HCT116 (cell line): Measurements from ENCODE around the gene KLF6. TPM values are rescaled to one million over a fixed set of nuclear protein-coding genes. Genes with fewer than 3 reads are reported as not detected.

Source experiments
- ATAC-seq: fragments of 200-7000 bp; cut with Tn5 transposase; 2 replicates; pipeline ENCODE4 v1.9.1; 2020; ENCODE audit warnings: mild to moderate bottlenecking, moderate library complexity
- BruUV-seq: library from RNA; stranded (reverse); fragments of 400-500 nt; replicated peaks from 2 replicates; lab custom pipeline; 2021; lab: Mats Ljungman, UMichigan
- CTCF ChIA-PET: fragments of 300-600 bp; sonication (Branson Sonifier 250); formaldehyde crosslinking; loops from one replicate; lab custom pipeline; 2021; ENCODE audit warnings: antibody characterized with exemption; lab: Charles Lee
- POLR2A ChIA-PET: fragments of 300-600, 350-600 bp; sonication (Branson Sonifier 250); formaldehyde crosslinking; loops from one replicate; lab custom pipeline; 2021; ENCODE audit warnings: antibody characterized with exemption; lab: Charles Lee
- RAD21 ChIA-PET, 2 experiments: fragments of 300-600 bp; sonication (Branson Sonifier 250); formaldehyde crosslinking; loops; one replicate each; lab custom pipeline; 2023; ENCODE audit warnings: low total read pairs in 2 of 2; ENCODE audit not compliant: uncharacterized antibody in 2 of 2, unreplicated experiment in 2 of 2, low non-redundant PET in 1 of 2; lab: Charles Lee
- DNase-seq: peaks from one replicate; pipeline ENCODE4 v3.0.0-alpha.2; 2010; ENCODE audit warnings: low read depth, low spot score
- H2AFZ ChIP-seq: fragments of 200-600 bp; shearing (Covaris generic), sonication (generic); 2 replicates; pipeline ENCODE4 v1.6.1; 2017; ENCODE audit warnings: low read depth, mixed run types, mixed read lengths, antibody characterized with exemption, low read length; ENCODE audit not compliant: poor library complexity, severe bottlenecking
- H3K27ac ChIP-seq: 2 replicates; pipeline ENCODE4 v1.5.1; 2012; ENCODE audit warnings: low read depth, low read length
- H3K27me3 ChIP-seq: fragments of 200-600 bp; sonication (generic); 2 replicates; pipeline ENCODE4 v1.6.1; 2016; ENCODE audit warnings: mixed run types, low read length, mixed read lengths; ENCODE audit not compliant: insufficient read depth
- H3K36me3 ChIP-seq, 2 experiments: fragments of 200-500 bp in 1 of 2; fragments of 200-600 bp in 1 of 2; sonication (Bioruptor generic) in 1 of 2; sonication (generic) in 1 of 2; 2 replicates each; pipeline versions ENCODE4 v1.5.1 to v1.6.1; 2014 to 2016; ENCODE audit warnings: low read length in 2 of 2, inconsistent platforms in 1 of 2, mixed read lengths in 1 of 2, mixed run types in 1 of 2; ENCODE audit not compliant: insufficient read depth in 2 of 2, control insufficient read depth in 1 of 2
- H3K4me1 ChIP-seq, 2 experiments: fragments of 200-600 bp in 1 of 2; sonication (generic) in 1 of 2; 2 replicates each; pipeline versions ENCODE4 v1.5.1 to v1.6.1; 2012 to 2017; ENCODE audit warnings: low read length in 2 of 2, inconsistent platforms in 1 of 2, mild to moderate bottlenecking in 1 of 2, mixed read lengths in 1 of 2, mixed run types in 1 of 2, moderate library complexity in 1 of 2; ENCODE audit not compliant: insufficient read depth in 2 of 2, control insufficient read depth in 1 of 2
- H3K4me2 ChIP-seq: fragments of 200-600 bp; sonication (generic); 2 replicates; pipeline ENCODE4 v1.6.1; 2017; ENCODE audit warnings: mixed run types, low read length, mixed read lengths
- H3K4me3 ChIP-seq, 2 experiments: fragments of 200-600 bp in 1 of 2; sonication (generic) in 1 of 2; replicated peaks in 1 of 2; 2 replicates each; pipeline ENCODE4 v1.5.1; 2011 to 2016; ENCODE audit warnings: low read length in 2 of 2, control low read depth in 1 of 2, low read depth in 1 of 2, mild to moderate bottlenecking in 1 of 2, mixed read lengths in 1 of 2, mixed run types in 1 of 2
- H3K79me2 ChIP-seq: fragments of 200-600 bp; sonication (generic); 2 replicates; pipeline ENCODE4 v1.6.1; 2017; ENCODE audit warnings: mild to moderate bottlenecking, mixed run types, low read length, moderate library complexity, mixed read lengths; ENCODE audit not compliant: insufficient read depth
- H3K9ac ChIP-seq: fragments of 200-600 bp; sonication (generic); 2 replicates; pipeline ENCODE4 v1.6.1; 2016; ENCODE audit warnings: low read length, mixed read lengths
- H3K9me2 ChIP-seq: fragments of 200-600 bp; sonication (generic), shearing (Covaris generic); 2 replicates; pipeline ENCODE4 v1.6.1; 2017; ENCODE audit warnings: mixed run types, mild to moderate bottlenecking, moderate library complexity; ENCODE audit not compliant: insufficient read depth
- H3K9me3 ChIP-seq, 2 experiments: fragments of 200-500 bp in 1 of 2; fragments of 200-600 bp in 1 of 2; sonication (Bioruptor generic) in 1 of 2; sonication (generic) in 1 of 2; 2 replicates each; pipeline ENCODE4 v1.6.1; 2014 to 2017; ENCODE audit warnings: low read length in 2 of 2, mixed read lengths in 2 of 2, inconsistent platforms in 1 of 2, low read depth in 1 of 2, mild to moderate bottlenecking in 1 of 2, mixed run types in 1 of 2, moderate library complexity in 1 of 2; ENCODE audit not compliant: control insufficient read depth in 1 of 2, insufficient read depth in 1 of 2
- H4K20me1 ChIP-seq: fragments of 200-600 bp; sonication (generic), shearing (Covaris generic); 2 replicates; pipeline ENCODE4 v1.6.1; 2017; ENCODE audit warnings: mixed run types, mild to moderate bottlenecking, moderate library complexity; ENCODE audit not compliant: insufficient read depth
- CBX3 ChIP-seq: IDR thresholded peaks from 2 replicates; pipeline ENCODE4 v1.6.1; 2012; ENCODE audit warnings: low read depth
- CEBPB ChIP-seq: IDR thresholded peaks from 2 replicates; pipeline ENCODE4 v1.6.1; 2012; ENCODE audit warnings: low read depth
- EGR1 ChIP-seq: IDR thresholded peaks from 2 replicates; pipeline ENCODE4 v1.6.1; 2012; ENCODE audit warnings: low read depth
- ELF1 ChIP-seq: IDR thresholded peaks from 2 replicates; pipeline ENCODE4 v1.6.1; 2012; ENCODE audit warnings: low read depth, borderline replicate concordance
- EZH2 ChIP-seq: fragments of 200-600 bp; sonication (generic); IDR thresholded peaks from 2 replicates; pipeline ENCODE4 v1.6.1; 2017; ENCODE audit warnings: antibody characterized with exemption, mixed run types
- EZH2phosphoT487 ChIP-seq: fragments of 200-600 bp; IDR thresholded peaks from 2 replicates; pipeline ENCODE4 v1.6.1; 2018; ENCODE audit warnings: antibody characterized with exemption, borderline replicate concordance
- POLR2A ChIP-seq: IDR thresholded peaks from 2 replicates; pipeline ENCODE4 v1.7.0; 2011; ENCODE audit warnings: borderline replicate concordance; ENCODE audit not compliant: insufficient read depth, insufficient read length; ENCODE audit errors: extremely low read depth
- POLR2AphosphoS5 ChIP-seq: IDR thresholded peaks from 2 replicates; pipeline ENCODE4 v1.6.1; 2011; ENCODE audit warnings: mild to moderate bottlenecking, low read depth, low read length, moderate library complexity
- RAD21 ChIP-seq: IDR thresholded peaks from 2 replicates; pipeline ENCODE4 v1.6.1; 2012; ENCODE audit warnings: low read depth, mild to moderate bottlenecking
- SIN3A ChIP-seq: IDR thresholded peaks from 2 replicates; pipeline ENCODE4 v1.6.1; 2012; ENCODE audit warnings: low read depth
- SP1 ChIP-seq: IDR thresholded peaks from 2 replicates; pipeline ENCODE4 v1.6.1; 2012; ENCODE audit warnings: low read depth
- SRF ChIP-seq: IDR thresholded peaks from 2 replicates; pipeline ENCODE4 v1.6.1; 2012; ENCODE audit warnings: low read depth
- TCF7L2 ChIP-seq: IDR thresholded peaks from 2 replicates; pipeline ENCODE4 v1.7.0; 2011; ENCODE audit warnings: borderline replicate concordance, inconsistent platforms; ENCODE audit not compliant: insufficient read depth, insufficient read length; ENCODE audit errors: extremely low read depth
- YY1 ChIP-seq: IDR thresholded peaks from 2 replicates; pipeline ENCODE4 v1.6.1; 2011; ENCODE audit warnings: low read length, low read depth, moderate library complexity, mild to moderate bottlenecking; ENCODE audit not compliant: insufficient replicate concordance; ENCODE audit errors: extremely low read depth
- ZBTB33 ChIP-seq: IDR thresholded peaks from 2 replicates; pipeline ENCODE4 v1.6.1; 2011; ENCODE audit warnings: mild to moderate bottlenecking, low read length, moderate library complexity; ENCODE audit not compliant: insufficient replicate concordance; ENCODE audit errors: extremely low read depth
- ZFX ChIP-seq: fragments of 450-650 bp; IDR thresholded peaks from 2 replicates; pipeline ENCODE4 v1.6.1; 2017
- ZNF274 ChIP-seq: fragments of 200-500 bp; sonication (Bioruptor generic); IDR thresholded peaks from 2 replicates; pipeline ENCODE4 v1.6.1; 2014; ENCODE audit warnings: mild to moderate bottlenecking, low read depth, low read length, inconsistent platforms
- intact Hi-C: fragments of 100-400 bp; cut with micrococcal nuclease; formaldehyde crosslinking; loops from 2 replicates; pipeline ENCODE4 v1.10.0; 2022
- total RNA-seq: library from RNA; stranded (reverse); gene quantifications from one replicate; pipeline ENCODE4 v1.2.1, GENCODE V29; 2021; ENCODE audit not compliant: unreplicated experiment
- TF ChIP-seq, protein P1 (sequence below): IDR thresholded peaks from 2 replicates; pipeline ENCODE4 v1.6.1; 2012
- TF ChIP-seq, protein P2 (sequence below), 3 experiments: fragments of 200-600 bp in 1 of 3; sonication (generic) in 1 of 3; IDR thresholded peaks in 2 of 3; conservative IDR thresholded peaks in 1 of 3; 2 replicates each; pipeline ENCODE4 v1.5.1; 2012 to 2017; ENCODE audit warnings: low read depth in 2 of 3, low read length in 2 of 3, antibody characterized with exemption in 1 of 3, borderline replicate concordance in 1 of 3, control low read depth in 1 of 3, mild to moderate bottlenecking in 1 of 3, mixed read lengths in 1 of 3, mixed run types in 1 of 3, moderate library complexity in 1 of 3; ENCODE audit not compliant: insufficient read depth in 1 of 3

KLF6 gene
- total RNA-seq, 1 experiment from 2014 or later, result 82.2 TPM

DNA sequence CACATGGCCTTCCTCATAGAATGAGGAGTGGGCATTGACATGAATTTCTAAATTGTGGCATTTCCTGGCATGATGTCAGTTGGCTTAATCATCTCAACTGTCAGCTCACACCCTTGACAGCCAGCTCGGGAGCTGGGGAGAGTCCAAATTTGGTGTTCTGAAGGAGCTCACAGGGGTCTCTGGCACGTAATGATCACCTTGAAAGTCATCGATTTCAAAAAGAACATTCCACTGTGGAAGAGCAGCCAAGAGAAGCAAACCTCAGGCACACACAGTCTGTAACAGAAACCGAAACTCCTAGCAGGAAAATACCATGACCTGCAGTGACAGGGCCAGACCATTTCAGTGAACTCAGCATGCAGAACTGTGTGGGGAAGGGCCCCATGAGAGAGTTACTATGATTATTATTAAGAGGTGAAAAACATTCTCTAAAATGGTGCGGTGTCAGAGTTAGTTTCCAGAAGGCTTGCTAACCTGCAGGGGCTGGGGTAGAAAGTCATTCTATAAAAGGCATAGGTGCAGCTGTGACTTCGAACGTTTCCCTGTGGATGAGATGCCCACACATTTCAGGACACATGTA lies 26.4 kb upstream of the KLF6 start (continued):
- peak; percentile 10 for TF ChIP-seq ZBTB33
- no peak for TF ChIP-seq RAD21
- 0 out of 2 replicates have a peak, but pooled peaks have one; percentile 10 for TF ChIP-seq POLR2AphosphoS5

GRCh38 chr10:3808689-3809199 lies 23.7 kb upstream of the KLF6 start:
- Histone ChIP-seq H3K4me2 (peak overlapping the region; percentile 74), H2AFZ (peak overlapping the region; percentile 18), H3K36me3 (no peaks in the 10 kb centered on the region), H3K4me1 (peaks cover 57 to 89% of the 10 kb centered on the region in 2 experiments), H3K9me3 (no peaks in the 10 kb centered on the region), H3K9me2 (no peaks in the 10 kb centered on the region), H3K27me3 (no peaks in the 10 kb centered on the region), H3K9ac (peak overlapping the region; percentile 69), H3K4me3 (no peak overlapping the region), H4K20me1 (no peaks in the 10 kb centered on the region), H3K79me2 (no peaks in the 10 kb centered on the region), H3K27ac (peak overlapping the region; percentile 78; the same call in 1 of the 2 replicates)
- no peak for DNase-seq
- ChIA-PET POLR2A (interaction anchor here (8.3 kb wide), 1 partner anchor 23 kb away, joined by 83 read pairs; the partner anchor contains the start of gene KLF6), CTCF (no interaction called here), RAD21 (no interaction called here)
- intact Hi-C loops, result no loop called here
- no TSS peak for BruUV-seq
- ATAC-seq, result no peak
- TF ChIP-seq EZH2phosphoT487 (no peak), SP1 (no peak), CEBPB (no peak), EZH2 (no peak), TCF7L2 (no peak), ZFX (no peak), POLR2A (no peak), YY1 (no peak), ZNF274 (no peak), POLR2AphosphoS5 (no peak), ZBTB33 (no peak), ELF1 (no peak), EGR1 (no peak), SRF (no peak), SIN3A (no peak), CBX3 (no peak)
- TF ChIP-seq, protein P1, sequence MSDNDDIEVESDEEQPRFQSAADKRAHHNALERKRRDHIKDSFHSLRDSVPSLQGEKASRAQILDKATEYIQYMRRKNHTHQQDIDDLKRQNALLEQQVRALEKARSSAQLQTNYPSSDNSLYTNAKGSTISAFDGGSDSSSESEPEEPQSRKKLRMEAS, result no peak
- TF ChIP-seq, protein P2, sequence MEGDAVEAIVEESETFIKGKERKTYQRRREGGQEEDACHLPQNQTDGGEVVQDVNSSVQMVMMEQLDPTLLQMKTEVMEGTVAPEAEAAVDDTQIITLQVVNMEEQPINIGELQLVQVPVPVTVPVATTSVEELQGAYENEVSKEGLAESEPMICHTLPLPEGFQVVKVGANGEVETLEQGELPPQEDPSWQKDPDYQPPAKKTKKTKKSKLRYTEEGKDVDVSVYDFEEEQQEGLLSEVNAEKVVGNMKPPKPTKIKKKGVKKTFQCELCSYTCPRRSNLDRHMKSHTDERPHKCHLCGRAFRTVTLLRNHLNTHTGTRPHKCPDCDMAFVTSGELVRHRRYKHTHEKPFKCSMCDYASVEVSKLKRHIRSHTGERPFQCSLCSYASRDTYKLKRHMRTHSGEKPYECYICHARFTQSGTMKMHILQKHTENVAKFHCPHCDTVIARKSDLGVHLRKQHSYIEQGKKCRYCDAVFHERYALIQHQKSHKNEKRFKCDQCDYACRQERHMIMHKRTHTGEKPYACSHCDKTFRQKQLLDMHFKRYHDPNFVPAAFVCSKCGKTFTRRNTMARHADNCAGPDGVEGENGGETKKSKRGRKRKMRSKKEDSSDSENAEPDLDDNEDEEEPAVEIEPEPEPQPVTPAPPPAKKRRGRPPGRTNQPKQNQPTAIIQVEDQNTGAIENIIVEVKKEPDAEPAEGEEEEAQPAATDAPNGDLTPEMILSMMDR (IDR thresholded peaks at IDR 0.05 in 2 of 3, conservative IDR thresholded peaks at IDR 0.05 in 1 of 3; ENCODE audit: borderline replicate concordance in 1 of 3, insufficient read depth in 1 of 3, low read depth in 2 of 3, low read length in 2 of 3), result no peak
